HepG2 (cell line): Measurements from ENCODE around the gene LRR1. TPM values are rescaled to one million over a fixed set of nuclear protein-coding genes. Genes with fewer than 3 reads are reported as not detected.
A peak's percentile ranks its signal among the peaks of the same experiment; 100 is the strongest.

Experiments used
- AKNA ChIP-seq: sonication (generic); formaldehyde crosslinking; IDR thresholded peaks from 2 replicates; pipeline ENCODE4 v1.4.0; 2020; ENCODE audit warnings: missing genetic modification reagents, borderline replicate concordance
- ATF7 ChIP-seq, 2 experiments: fragments of 450-650 bp in 1 of 2; sonication (generic) in 1 of 2; formaldehyde crosslinking in 1 of 2; IDR thresholded peaks; 2 replicates each; pipeline versions ENCODE4 v1.4.0 to v1.6.1; 2016 to 2020; ENCODE audit warnings: antibody characterized with exemption in 1 of 2, mild to moderate bottlenecking in 1 of 2, missing genetic modification reagents in 1 of 2
- CEBPG ChIP-seq: IDR thresholded peaks from 2 replicates; pipeline ENCODE4 v1.6.1; 2016
- KAT8 ChIP-seq: IDR thresholded peaks from 2 replicates; pipeline ENCODE4 v1.6.1; 2016; ENCODE audit warnings: missing genetic modification reagents, missing compliant biosample characterization
- LCORL ChIP-seq, 2 experiments: fragments of 450-650 bp in 1 of 2; sonication (generic) in 1 of 2; formaldehyde crosslinking in 1 of 2; IDR thresholded peaks; 2 replicates each; pipeline versions ENCODE4 v1.5.0 to v1.6.1; 2017 to 2020; ENCODE audit warnings: antibody characterized with exemption in 1 of 2, missing genetic modification reagents in 1 of 2
- NFYC ChIP-seq: IDR thresholded peaks from 2 replicates; pipeline ENCODE4 v1.6.1; 2016; ENCODE audit warnings: missing genetic modification reagents, missing compliant biosample characterization
- NPAS2 ChIP-seq: sonication (generic); formaldehyde crosslinking; IDR thresholded peaks from 2 replicates; pipeline ENCODE4 v1.8.0; 2022; ENCODE audit warnings: mild to moderate bottlenecking, missing genetic modification reagents, borderline replicate concordance
- POLR2AphosphoS2 ChIP-seq: IDR thresholded peaks from 2 replicates; pipeline ENCODE4 v1.6.1; 2011; ENCODE audit warnings: low read depth, low read length, improper control_type of control experiment
- RBFOX2 ChIP-seq: fragments of 200-400 bp; formaldehyde crosslinking; IDR thresholded peaks from 2 replicates; pipeline ENCODE4 v1.6.1; 2017; ENCODE audit warnings: low read depth, mild to moderate bottlenecking, low read length
- TFDP2 ChIP-seq: sonication (generic); formaldehyde crosslinking; IDR thresholded peaks from 2 replicates; pipeline ENCODE4 v1.4.0; 2020; ENCODE audit warnings: missing genetic modification reagents
- TOPORS ChIP-seq: sonication (generic); formaldehyde crosslinking; IDR thresholded peaks from 2 replicates; pipeline ENCODE4 v1.8.0; 2023; ENCODE audit warnings: mild to moderate bottlenecking, missing genetic modification reagents
- U2AF1 ChIP-seq: fragments of 200-400 bp; formaldehyde crosslinking; optimal IDR thresholded peaks from 2 replicates; pipeline ENCODE3; 2017; ENCODE audit warnings: mild to moderate bottlenecking, low read depth, low read length
- ZNF225 ChIP-seq: sonication (generic); formaldehyde crosslinking; IDR thresholded peaks from 2 replicates; pipeline ENCODE4 v1.4.0; 2020; ENCODE audit warnings: mild to moderate bottlenecking, missing genetic modification reagents
- ZNF260 ChIP-seq: sonication (generic); formaldehyde crosslinking; IDR thresholded peaks from 2 replicates; pipeline ENCODE4 v1.4.0; 2020; ENCODE audit warnings: missing genetic modification reagents, low read depth, mild to moderate bottlenecking, borderline replicate concordance
- ZNF280D ChIP-seq: sonication (generic); formaldehyde crosslinking; IDR thresholded peaks from 2 replicates; pipeline ENCODE4 v1.5.1; 2020; ENCODE audit warnings: mild to moderate bottlenecking, missing genetic modification reagents
- ZNF333 ChIP-seq: sonication (generic); formaldehyde crosslinking; IDR thresholded peaks from 2 replicates; pipeline ENCODE4 v1.4.0; 2020; ENCODE audit warnings: mild to moderate bottlenecking, missing genetic modification reagents, borderline replicate concordance
- ZNF451 ChIP-seq: sonication (generic); formaldehyde crosslinking; IDR thresholded peaks from 2 replicates; pipeline ENCODE4 v1.5.0; 2020; ENCODE audit warnings: mild to moderate bottlenecking, missing genetic modification reagents
- ZNF501 ChIP-seq: sonication (generic); formaldehyde crosslinking; IDR thresholded peaks from 2 replicates; pipeline ENCODE4 v1.5.1; 2020; ENCODE audit warnings: mild to moderate bottlenecking, moderate library complexity, missing genetic modification reagents
- ZNF557 ChIP-seq: sonication (generic); formaldehyde crosslinking; IDR thresholded peaks from 2 replicates; pipeline ENCODE4 v1.4.0; 2020; ENCODE audit warnings: missing genetic modification reagents
- ZNF629 ChIP-seq: sonication (generic); formaldehyde crosslinking; conservative IDR thresholded peaks from 2 replicates; pipeline ENCODE4 v1.5.0; 2020; ENCODE audit warnings: missing genetic modification reagents
- polyA plus RNA-seq, 8 experiments: library from polyadenylated mRNA; depleted of rRNA in 3 of 8; stranded (reverse) in 7 of 8; unstranded in 1 of 8; fragments of >200 nt; fragmentation: Illumina TruSeq in 4 of 8; extraction: Trizol in 4 of 8; gene quantifications; 2 replicates each; pipeline versions ENCODE4 v1.2.1 to v1.2.3, GENCODE V29; 2011 to 2016; ENCODE audit warnings: low read depth in 4 of 8, missing spikeins in 1 of 8, mixed read lengths in 1 of 8; ENCODE audit not compliant: insufficient read depth in 1 of 8
- total RNA-seq, 5 experiments: library from RNA; depleted of rRNA; stranded (reverse); fragments of >200 nt; fragmentation: Illumina TruSeq; extraction: Trizol; gene quantifications; 2 replicates each; pipeline ENCODE4 v1.2.3, GENCODE V29; 2016; ENCODE audit warnings: low read depth in 1 of 5

Gene LRR1
- total and polyA plus RNA-seq, 2 of the 13 experiments (the other 11 are each of a cell fraction or from before 2014, with no cell fraction given), result 7.0 to 36.2 TPM

GRCh38 chr14:49586673-49587460 lies 11.9 kb upstream of the LRR1 start (continued):
- TF ChIP-seq TFDP2 (CRISPR knock-in tag), result no peak
- peak; percentile 46; the same call in 1 of the 2 replicates for TF ChIP-seq ZNF280D
- no peak for TF ChIP-seq LCORL (IDR thresholded peaks at IDR 0.05)
- 0 out of 2 replicates have a peak, but pooled peaks have one; percentile 3 for TF ChIP-seq LCORL (CRISPR knock-in tag; IDR thresholded peaks at IDR 0.05)
- TF ChIP-seq ZNF629 (CRISPR knock-in tag), result 0 out of 2 replicates have a peak, but pooled peaks have one; percentile 1
- TF ChIP-seq KAT8 (CRISPR knock-in tag), result no peak
- no peak for TF ChIP-seq RBFOX2
- no peak for TF ChIP-seq ZNF260 (CRISPR knock-in tag)
- TF ChIP-seq AKNA (CRISPR knock-in tag), result no peak
- TF ChIP-seq ZNF557 (CRISPR knock-in tag), result 0 out of 2 replicates have a peak, but pooled peaks have one; percentile 63
- TF ChIP-seq ZNF451 (CRISPR knock-in tag), result no peak
- TF ChIP-seq NFYC, result no peak
- no peak for TF ChIP-seq ZNF225 (CRISPR knock-in tag)
- TF ChIP-seq ATF7 (IDR thresholded peaks at IDR 0.05), result no peak
- no peak for TF ChIP-seq ATF7 (CRISPR knock-in tag; IDR thresholded peaks at IDR 0.05)
- no peak for TF ChIP-seq U2AF1
- TF ChIP-seq ZNF333 (CRISPR knock-in tag), result no peak
- no peak for TF ChIP-seq CEBPG (CRISPR knock-in tag)
- TF ChIP-seq NPAS2 (CRISPR knock-in tag), result no peak
- TF ChIP-seq TOPORS (CRISPR knock-in tag), result no peak
- TF ChIP-seq POLR2AphosphoS2, result no peak
- TF ChIP-seq ZNF501, result no peak
